GM12878 (cell line): ENCODE data around the gene KHDC1L. TPM values are rescaled to one million over a fixed set of nuclear protein-coding genes. Genes with fewer than 3 reads are reported as not detected.

Experiments
- ATAC-seq: fragments of 200-7000 bp; cut with Tn5 transposase; 3 replicates; pipeline ENCODE4 v1.9.1; 2020; ENCODE audit warnings: mild to moderate bottlenecking, moderate library complexity
- BruUV-seq: library from RNA; stranded (reverse); fragments of 400-500 nt; replicated peaks from 2 replicates; lab custom pipeline; 2021; lab: Mats Ljungman, UMichigan
- CTCF ChIA-PET: fragments of 300-600 bp; sonication (Branson Sonifier 250); formaldehyde crosslinking; extraction: SDS; loops from one replicate; lab custom pipeline; 2021; ENCODE audit warnings: inconsistent platforms; lab: Yijun Ruan, JAX
- POLR2A ChIA-PET: fragments of 350-600 bp; formaldehyde crosslinking; extraction: SDS; loops from one replicate; lab custom pipeline; 2021; ENCODE audit warnings: inconsistent platforms; lab: Charles Lee
- RAD21 ChIA-PET: fragments of 300-600 bp; sonication (Branson Sonifier 250); formaldehyde crosslinking; loops from one replicate; lab custom pipeline; 2023; ENCODE audit warnings: antibody characterized with exemption; ENCODE audit not compliant: unreplicated experiment; lab: Charles Lee
- SMC1A ChIA-PET: fragments of 300-600 bp; sonication (Branson Sonifier 250); formaldehyde crosslinking; loops from one replicate; lab custom pipeline; 2023; ENCODE audit not compliant: unreplicated experiment, uncharacterized antibody; lab: Charles Lee
- DNase-seq: peaks from one replicate; pipeline ENCODE4 v3.0.0-alpha.2; 2011; ENCODE audit warnings: low read depth, low spot score
- FAIRE-seq: peaks from 3 replicates; lab custom pipeline; 2011; peaks lifted over from hg19 to GRCh38; lab: Jason Lieb, UNC
- H2AFZ ChIP-seq: 2 replicates; pipeline ENCODE4 v1.6.0; 2011; ENCODE audit warnings: low read depth, low read length, control low read depth; ENCODE audit not compliant: control insufficient read depth
- H3K27ac ChIP-seq: 2 replicates; pipeline ENCODE4 v1.5.1; 2011; ENCODE audit warnings: control low read depth; ENCODE audit not compliant: control insufficient read depth, insufficient read depth
- H3K27me3 ChIP-seq, 2 experiments: replicated peaks in 1 of 2; 2 replicates each; pipeline versions ENCODE4 v1.6.0 to v1.6.1; 2011; ENCODE audit warnings: low read length in 1 of 2; ENCODE audit not compliant: control insufficient read depth in 2 of 2, insufficient read depth in 2 of 2
- H3K36me3 ChIP-seq, 2 experiments: 2 replicates each; pipeline ENCODE4 v1.5.1; 2011; ENCODE audit warnings: low read length in 1 of 2; ENCODE audit not compliant: control insufficient read depth in 2 of 2, insufficient read depth in 2 of 2
- H3K4me1 ChIP-seq: 2 replicates; pipeline ENCODE4 v1.6.1; 2011; ENCODE audit warnings: mild to moderate bottlenecking, low read length, moderate library complexity, mixed read lengths; ENCODE audit not compliant: control insufficient read depth, insufficient read depth
- H3K4me2 ChIP-seq: 2 replicates; pipeline ENCODE4 v1.6.0; 2011; ENCODE audit warnings: control low read depth; ENCODE audit not compliant: control insufficient read depth, insufficient read depth
- H3K4me3 ChIP-seq: fragments of 200-600 bp; sonication (generic); 2 replicates; pipeline ENCODE4 v1.5.1; 2016
- H3K79me2 ChIP-seq: 2 replicates; pipeline ENCODE4 v1.6.0; 2011; ENCODE audit warnings: low read length; ENCODE audit not compliant: control insufficient read depth, insufficient read depth
- H3K9ac ChIP-seq: 2 replicates; pipeline ENCODE4 v1.8.0; 2011; ENCODE audit warnings: low read length, control low read depth, mixed read lengths; ENCODE audit not compliant: control insufficient read depth, insufficient read depth
- H3K9me3 ChIP-seq: replicated peaks from 3 replicates; pipeline ENCODE4 v1.5.1; 2011; ENCODE audit warnings: mild to moderate bottlenecking, low read length; ENCODE audit not compliant: control insufficient read depth, insufficient read depth
- H4K20me1 ChIP-seq: 2 replicates; pipeline ENCODE4 v1.6.0; 2011; ENCODE audit not compliant: control insufficient read depth, insufficient read depth
- DPF2 ChIP-seq: fragments of 450-650 bp; IDR thresholded peaks from 2 replicates; pipeline ENCODE4 v1.6.1; 2017; ENCODE audit warnings: mild to moderate bottlenecking
- EZH2 ChIP-seq: IDR thresholded peaks from 2 replicates; pipeline ENCODE4 v1.6.1; 2012; ENCODE audit warnings: low read depth, mild to moderate bottlenecking, control low read depth, inconsistent platforms, low read length, borderline replicate concordance; ENCODE audit not compliant: control insufficient read depth
- GATAD2B ChIP-seq: fragments of 450-650 bp; conservative IDR thresholded peaks from 2 replicates; pipeline ENCODE4 v1.6.1; 2017; ENCODE audit warnings: low read depth, mild to moderate bottlenecking, moderate library complexity
- MTA3 ChIP-seq: IDR thresholded peaks from 2 replicates; pipeline ENCODE4 v1.6.1; 2012; ENCODE audit warnings: low read length, inconsistent platforms, borderline replicate concordance
- NBN ChIP-seq: fragments of 450-650 bp; IDR thresholded peaks from 2 replicates; pipeline ENCODE4 v1.6.1; 2016
- SMAD5 ChIP-seq: IDR thresholded peaks from 2 replicates; pipeline ENCODE4 v1.6.1; 2016; ENCODE audit warnings: antibody characterized with exemption, low read depth
- SMC3 ChIP-seq: IDR thresholded peaks from 2 replicates; pipeline ENCODE4 v1.6.1; 2011; ENCODE audit warnings: low read length, improper control_type of control experiment, borderline replicate concordance
- YY1 ChIP-seq: IDR thresholded peaks from 2 replicates; pipeline ENCODE4 v1.6.1; 2011; ENCODE audit warnings: low read depth, mild to moderate bottlenecking, low read length
- ZSCAN29 ChIP-seq: fragments of 450-650 bp; IDR thresholded peaks from 2 replicates; pipeline ENCODE4 v1.6.1; 2017; ENCODE audit warnings: mild to moderate bottlenecking, moderate library complexity
- WGBS: methylation state at CpG from one replicate; pipeline ENCODE4 v1.1.6; 2016; ENCODE audit warnings: low lambda C conversion rate; ENCODE audit not compliant: insufficient replicate concordance, insufficient coverage; ENCODE audit errors: missing lambda C conversion rate; 5-methylcytosine and 5-hydroxymethylcytosine counted together
- in situ Hi-C: fragments of 300-500 bp; cut with MboI; formaldehyde crosslinking; loops from 9 replicates; pipeline ENCODE4 v1.14.3; 2018; ENCODE audit warnings: mixed read lengths
- intact Hi-C: fragments of 100-400 bp; cut with micrococcal nuclease; formaldehyde crosslinking; loops from one replicate; pipeline ENCODE4 v1.14.2; 2022; ENCODE audit not compliant: unreplicated experiment
- polyA plus RNA-seq, 11 experiments: library from polyadenylated mRNA; depleted of rRNA in 4 of 11; unstranded in 6 of 11; stranded (reverse) in 5 of 11; fragments of >200 nt; fragmentation: Nextera tagmentation in 4 of 11; fragmentation: Illumina TruSeq in 1 of 11; extraction: Ambion mirVana in 4 of 11; extraction: Trizol in 1 of 11; gene quantifications; 1 replicate in 1 of 11; 2 replicates in 10 of 11; pipeline versions ENCODE4 v1.2.1 to v1.2.3, GENCODE V29; 2011 to 2016; ENCODE audit warnings: inconsistent platforms in 2 of 11, missing spikeins in 2 of 11, low read depth in 1 of 11
- total RNA-seq, 4 experiments: library from RNA; depleted of rRNA in 3 of 4; stranded (reverse); fragments of >200 nt in 3 of 4; fragmentation: Illumina TruSeq in 1 of 4; extraction: Trizol in 1 of 4; gene quantifications; 2 replicates each; pipeline versions ENCODE4 v1.2.1 to v1.2.3, GENCODE V29; 2013 to 2021
- TF ChIP-seq, protein P1 (sequence below): fragments of 450-650 bp; IDR thresholded peaks from 2 replicates; pipeline ENCODE4 v1.6.1; 2018; ENCODE audit warnings: borderline replicate concordance, mild to moderate bottlenecking; ENCODE audit not compliant: partially characterized antibody
- TF ChIP-seq, protein P2 (sequence below), 3 experiments: IDR thresholded peaks in 2 of 3; conservative IDR thresholded peaks in 1 of 3; 2 replicates each; pipeline ENCODE4 v1.5.1; 2011; ENCODE audit warnings: low read depth in 3 of 3, low read length in 3 of 3, mild to moderate bottlenecking in 3 of 3, control low read depth in 2 of 3, moderate library complexity in 2 of 3, inconsistent platforms in 1 of 3, mixed read lengths in 1 of 3; ENCODE audit not compliant: control insufficient read depth in 2 of 3, insufficient read depth in 1 of 3; ENCODE audit errors: extremely low read depth in 1 of 3
- TF ChIP-seq, protein P3 (sequence below): fragments of 450-650 bp; IDR thresholded peaks from 2 replicates; pipeline ENCODE4 v1.6.1; 2017; ENCODE audit warnings: low read depth, mild to moderate bottlenecking, moderate library complexity
- TF ChIP-seq, protein P4 (sequence below): fragments of 150-350 bp; IDR thresholded peaks from 2 replicates; pipeline ENCODE4 v1.6.1; 2014; ENCODE audit warnings: mild to moderate bottlenecking, low read depth, low read length

Gene KHDC1L
- total and polyA plus RNA-seq, 10 of the 15 experiments (the other 5 are each of a cell fraction or from before 2014, with no cell fraction given) = 0.12 to 0.37 (median 0.24) TPM; not detected in 4

DNA sequence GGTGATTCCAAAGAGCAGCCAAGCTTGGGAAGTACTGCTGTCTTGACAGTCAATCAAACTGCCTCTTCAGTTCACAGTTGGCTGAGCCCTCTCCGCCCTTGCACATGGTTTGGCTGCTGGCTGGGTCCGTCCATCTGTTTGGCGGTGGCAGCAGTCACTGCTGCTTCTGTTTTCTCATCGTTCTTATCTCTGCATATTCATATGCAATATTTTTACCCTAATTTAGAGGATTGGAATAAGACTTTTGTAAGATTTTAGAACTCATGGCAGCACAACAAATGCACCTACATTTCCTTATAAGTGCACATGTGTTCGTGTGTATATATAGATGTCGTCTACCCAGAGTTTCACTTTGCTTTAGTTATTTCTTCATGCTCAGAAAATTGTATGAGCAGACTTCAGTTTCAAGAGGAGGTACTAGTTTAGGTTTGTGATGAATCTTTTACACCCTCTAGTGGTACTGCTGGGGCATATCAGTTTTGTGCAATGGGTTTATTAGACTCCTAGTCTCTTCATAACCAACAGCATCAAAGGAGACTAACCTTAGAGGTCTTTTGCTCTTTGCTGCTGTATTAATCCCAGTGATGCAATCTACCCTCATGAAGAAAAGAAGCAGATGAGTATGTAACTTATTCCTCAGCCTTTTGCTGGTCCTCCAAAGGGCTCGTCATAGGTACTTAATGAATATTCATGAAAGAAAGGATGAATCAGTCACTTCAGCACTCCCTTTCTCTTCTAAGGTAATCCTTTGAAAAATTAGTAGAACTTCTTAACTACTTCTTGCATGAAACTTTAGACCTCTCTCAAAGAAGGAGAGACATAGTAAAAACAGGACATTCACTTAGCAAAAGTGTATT, 44.3 kb downstream of the KHDC1L start:
- H3K36me3 ChIP-seq = no peaks in the 10 kb centered on the region
- H3K9ac ChIP-seq = no peak overlapping the region
- H3K9me3 ChIP-seq = no peaks in the 10 kb centered on the region
- peak overlapping the region; percentile 25; the same call in 1 of the 2 replicates for H3K4me3 ChIP-seq
- intact Hi-C loops = loop anchor here (1.0 to 5.0 kb wide), 5 partner anchors 50 to 769 kb away; no protein-coding TSS in a partner anchor
- POLR2A ChIA-PET = no interaction called here
- DNase-seq = peak; percentile 53
- H3K4me1 ChIP-seq = peaks cover 23% of the 10 kb centered on the region
- H3K27me3 ChIP-seq = no peaks in the 10 kb centered on the region
- CTCF ChIA-PET = interaction anchor here (0.8 to 6.0 kb wide), 13 partner anchors 12 to 771 kb away, joined by 3 to 41 read pairs (median 5); no protein-coding TSS in a partner anchor
- peak overlapping the region; percentile 56 for H2AFZ ChIP-seq
- WGBS = 1% methylated on average over 7 of the region's 7 CpGs
- BruUV-seq = no TSS peak
- H3K4me2 ChIP-seq = peak overlapping the region; percentile 63
- H3K79me2 ChIP-seq = no peaks in the 10 kb centered on the region
- H3K27ac ChIP-seq = no peak overlapping the region
- FAIRE-seq = peak; percentile 89
- H4K20me1 ChIP-seq = no peaks in the 10 kb centered on the region
- in situ Hi-C loops = loop anchor here (5.0 kb wide), 1 partner anchor 564 kb away; no protein-coding TSS in a partner anchor
- RAD21 ChIA-PET = interaction anchor here (1.0 to 4.5 kb wide), 2 partner anchors 561 to 565 kb away, joined by 4 to 29 read pairs; no protein-coding TSS in a partner anchor
- peak; percentile 94 for ATAC-seq
- SMC1A ChIA-PET = interaction anchor here (0.6 to 2.6 kb wide), 10 partner anchors 42 to 770 kb away, joined by 3 to 25 read pairs (median 4); no protein-coding TSS in a partner anchor
- TF ChIP-seq, protein P1, sequence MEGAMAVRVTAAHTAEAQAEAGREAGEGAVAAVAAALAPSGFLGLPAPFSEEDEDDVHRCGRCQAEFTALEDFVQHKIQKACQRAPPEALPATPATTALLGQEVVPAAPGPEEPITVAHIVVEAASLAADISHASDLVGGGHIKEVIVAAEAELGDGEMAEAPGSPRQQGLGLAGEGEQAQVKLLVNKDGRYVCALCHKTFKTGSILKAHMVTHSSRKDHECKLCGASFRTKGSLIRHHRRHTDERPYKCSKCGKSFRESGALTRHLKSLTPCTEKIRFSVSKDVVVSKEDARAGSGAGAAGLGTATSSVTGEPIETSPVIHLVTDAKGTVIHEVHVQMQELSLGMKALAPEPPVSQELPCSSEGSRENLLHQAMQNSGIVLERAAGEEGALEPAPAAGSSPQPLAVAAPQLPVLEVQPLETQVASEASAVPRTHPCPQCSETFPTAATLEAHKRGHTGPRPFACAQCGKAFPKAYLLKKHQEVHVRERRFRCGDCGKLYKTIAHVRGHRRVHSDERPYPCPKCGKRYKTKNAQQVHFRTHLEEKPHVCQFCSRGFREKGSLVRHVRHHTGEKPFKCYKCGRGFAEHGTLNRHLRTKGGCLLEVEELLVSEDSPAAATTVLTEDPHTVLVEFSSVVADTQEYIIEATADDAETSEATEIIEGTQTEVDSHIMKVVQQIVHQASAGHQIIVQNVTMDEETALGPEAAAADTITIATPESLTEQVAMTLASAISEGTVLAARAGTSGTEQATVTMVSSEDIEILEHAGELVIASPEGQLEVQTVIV = no peak
- TF ChIP-seq GATAD2B = no peak
- TF ChIP-seq SMAD5 = no peak
- TF ChIP-seq, protein P2, sequence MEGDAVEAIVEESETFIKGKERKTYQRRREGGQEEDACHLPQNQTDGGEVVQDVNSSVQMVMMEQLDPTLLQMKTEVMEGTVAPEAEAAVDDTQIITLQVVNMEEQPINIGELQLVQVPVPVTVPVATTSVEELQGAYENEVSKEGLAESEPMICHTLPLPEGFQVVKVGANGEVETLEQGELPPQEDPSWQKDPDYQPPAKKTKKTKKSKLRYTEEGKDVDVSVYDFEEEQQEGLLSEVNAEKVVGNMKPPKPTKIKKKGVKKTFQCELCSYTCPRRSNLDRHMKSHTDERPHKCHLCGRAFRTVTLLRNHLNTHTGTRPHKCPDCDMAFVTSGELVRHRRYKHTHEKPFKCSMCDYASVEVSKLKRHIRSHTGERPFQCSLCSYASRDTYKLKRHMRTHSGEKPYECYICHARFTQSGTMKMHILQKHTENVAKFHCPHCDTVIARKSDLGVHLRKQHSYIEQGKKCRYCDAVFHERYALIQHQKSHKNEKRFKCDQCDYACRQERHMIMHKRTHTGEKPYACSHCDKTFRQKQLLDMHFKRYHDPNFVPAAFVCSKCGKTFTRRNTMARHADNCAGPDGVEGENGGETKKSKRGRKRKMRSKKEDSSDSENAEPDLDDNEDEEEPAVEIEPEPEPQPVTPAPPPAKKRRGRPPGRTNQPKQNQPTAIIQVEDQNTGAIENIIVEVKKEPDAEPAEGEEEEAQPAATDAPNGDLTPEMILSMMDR (IDR thresholded peaks at IDR 0.05 in 2 of 3, conservative IDR thresholded peaks at IDR 0.05 in 1 of 3; ENCODE audit: control insufficient read depth in 2 of 3, extremely low read depth in 1 of 3, insufficient read depth in 1 of 3, low read depth in 3 of 3, low read length in 3 of 3) = peak; percentile 79 to 91 (median 85)
- TF ChIP-seq YY1 = no peak
- TF ChIP-seq ZSCAN29 = no peak
- TF ChIP-seq SMC3 = peak; percentile 91
- TF ChIP-seq, protein P3, sequence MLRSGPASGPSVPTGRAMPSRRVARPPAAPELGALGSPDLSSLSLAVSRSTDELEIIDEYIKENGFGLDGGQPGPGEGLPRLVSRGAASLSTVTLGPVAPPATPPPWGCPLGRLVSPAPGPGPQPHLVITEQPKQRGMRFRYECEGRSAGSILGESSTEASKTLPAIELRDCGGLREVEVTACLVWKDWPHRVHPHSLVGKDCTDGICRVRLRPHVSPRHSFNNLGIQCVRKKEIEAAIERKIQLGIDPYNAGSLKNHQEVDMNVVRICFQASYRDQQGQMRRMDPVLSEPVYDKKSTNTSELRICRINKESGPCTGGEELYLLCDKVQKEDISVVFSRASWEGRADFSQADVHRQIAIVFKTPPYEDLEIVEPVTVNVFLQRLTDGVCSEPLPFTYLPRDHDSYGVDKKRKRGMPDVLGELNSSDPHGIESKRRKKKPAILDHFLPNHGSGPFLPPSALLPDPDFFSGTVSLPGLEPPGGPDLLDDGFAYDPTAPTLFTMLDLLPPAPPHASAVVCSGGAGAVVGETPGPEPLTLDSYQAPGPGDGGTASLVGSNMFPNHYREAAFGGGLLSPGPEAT = no peak
- TF ChIP-seq EZH2 = no peak
- TF ChIP-seq, protein P4, sequence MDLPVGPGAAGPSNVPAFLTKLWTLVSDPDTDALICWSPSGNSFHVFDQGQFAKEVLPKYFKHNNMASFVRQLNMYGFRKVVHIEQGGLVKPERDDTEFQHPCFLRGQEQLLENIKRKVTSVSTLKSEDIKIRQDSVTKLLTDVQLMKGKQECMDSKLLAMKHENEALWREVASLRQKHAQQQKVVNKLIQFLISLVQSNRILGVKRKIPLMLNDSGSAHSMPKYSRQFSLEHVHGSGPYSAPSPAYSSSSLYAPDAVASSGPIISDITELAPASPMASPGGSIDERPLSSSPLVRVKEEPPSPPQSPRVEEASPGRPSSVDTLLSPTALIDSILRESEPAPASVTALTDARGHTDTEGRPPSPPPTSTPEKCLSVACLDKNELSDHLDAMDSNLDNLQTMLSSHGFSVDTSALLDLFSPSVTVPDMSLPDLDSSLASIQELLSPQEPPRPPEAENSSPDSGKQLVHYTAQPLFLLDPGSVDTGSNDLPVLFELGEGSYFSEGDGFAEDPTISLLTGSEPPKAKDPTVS = no peak
- no peak for TF ChIP-seq MTA3
- 0 out of 2 replicates have a peak, but pooled peaks have one; percentile 27 for TF ChIP-seq NBN
- TF ChIP-seq DPF2 = no peak
